SK-N-MC (cell line): ENCODE measurements around the gene ACTL10.

Experiments used
- DNase-seq: peaks from one replicate; pipeline ENCODE4 v3.0.0-alpha.2; 2011; ENCODE audit warnings: low read depth, low spot score
- H3K27ac ChIP-seq: fragments of 200-600 bp; sonication (generic); 2 replicates; pipeline ENCODE4 v1.5.1; 2016; ENCODE audit warnings: mixed run types
- H3K36me3 ChIP-seq: fragments of 200-600 bp; sonication (generic); 2 replicates; pipeline ENCODE4 v1.6.1; 2017; ENCODE audit warnings: antibody characterized with exemption, low read length, mixed read lengths; ENCODE audit not compliant: insufficient read depth
- H3K4me3 ChIP-seq: fragments of 200-600 bp; sonication (generic); 2 replicates; pipeline ENCODE4 v1.5.1; 2016
- H3K9ac ChIP-seq: fragments of 200-600 bp; sonication (generic); 2 replicates; pipeline ENCODE4 v1.8.0; 2017; ENCODE audit warnings: mixed run types, mixed read lengths; ENCODE audit not compliant: insufficient read length
- H3K9me3 ChIP-seq: fragments of 200-600 bp; sonication (generic); 2 replicates; pipeline ENCODE4 v1.6.1; 2017; ENCODE audit warnings: low read depth, mild to moderate bottlenecking, antibody characterized with exemption, low read length, moderate library complexity, mixed read lengths
- EZH2 ChIP-seq: fragments of 200-600 bp; sonication (generic); IDR thresholded peaks from one replicate; pipeline ENCODE4 v1.6.1; 2017; ENCODE audit warnings: antibody characterized with exemption
- FOXP2 ChIP-seq: optimal IDR thresholded peaks from 2 replicates; pipeline ENCODE3; 2011; ENCODE audit warnings: mild to moderate bottlenecking, moderate library complexity; ENCODE audit not compliant: insufficient read depth; ENCODE audit errors: extremely low read length, control extremely low read depth
- POLR2AphosphoS5 ChIP-seq: IDR thresholded peaks from 2 replicates; pipeline ENCODE4 v1.6.1; 2012; ENCODE audit warnings: mild to moderate bottlenecking, low read depth, low read length, borderline replicate concordance

The ACTL10 gene

DNA sequence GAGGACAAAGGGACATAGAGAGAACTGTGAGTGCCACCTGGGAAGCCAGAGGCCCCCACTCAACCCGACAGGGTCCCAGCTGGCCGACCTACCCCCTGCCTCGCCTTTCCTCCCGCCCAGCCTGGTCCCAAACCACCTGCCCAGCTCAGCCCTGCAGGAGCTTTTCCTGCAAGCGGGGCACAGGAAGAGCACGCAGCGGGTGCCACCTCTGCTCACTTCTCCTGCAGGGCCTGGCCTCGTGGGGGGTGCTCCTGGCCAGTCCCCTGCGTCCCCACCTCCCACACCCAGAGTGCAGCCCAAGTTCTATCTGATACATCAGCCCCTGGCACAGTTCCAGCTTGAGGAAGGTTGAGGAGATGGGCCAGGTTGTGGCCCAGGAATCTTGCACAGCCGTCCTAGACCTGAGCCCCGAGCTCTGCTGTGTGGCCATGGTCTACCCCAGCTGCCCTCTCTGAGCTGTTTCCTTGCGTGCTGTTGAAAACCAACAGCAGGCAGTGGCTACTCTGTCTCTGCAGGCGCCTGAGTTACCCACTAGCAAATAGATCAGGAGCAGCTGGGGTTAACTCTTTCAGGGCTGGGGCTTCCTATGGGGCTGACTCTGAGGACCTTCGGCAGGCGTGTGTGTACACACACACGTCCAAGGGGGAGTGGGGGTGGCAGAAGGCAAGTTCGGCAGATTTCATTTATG lies 5.8 kb downstream of the ACTL10 start:
- peak overlapping the region; percentile 87 for H3K4me3 ChIP-seq
- no peaks in the 10 kb centered on the region for H3K9me3 ChIP-seq
- H3K9ac ChIP-seq, result peak overlapping the region; percentile 87
- H3K27ac ChIP-seq, result no peak overlapping the region
- no peak for DNase-seq
- H3K36me3 ChIP-seq, result peaks cover 12% of the 10 kb centered on the region
- TF ChIP-seq POLR2AphosphoS5 (peak; percentile 25; the same call in 1 of the 2 replicates), FOXP2 (no peak), EZH2 (no peak)

GRCh38 chr20:33673114-33673409 lies 6.3 kb downstream of the ACTL10 start:
- DNase-seq, result no peak
- peaks cover 17% of the 10 kb centered on the region for H3K36me3 ChIP-seq
- no peaks in the 10 kb centered on the region for H3K9me3 ChIP-seq
- TF ChIP-seq FOXP2 (no peak), POLR2AphosphoS5 (no peak), EZH2 (no peak)
- no peak overlapping the region for H3K27ac ChIP-seq
- peak overlapping the region; percentile 87 for H3K4me3 ChIP-seq
- H3K9ac ChIP-seq, result peak overlapping the region; percentile 87

DNA sequence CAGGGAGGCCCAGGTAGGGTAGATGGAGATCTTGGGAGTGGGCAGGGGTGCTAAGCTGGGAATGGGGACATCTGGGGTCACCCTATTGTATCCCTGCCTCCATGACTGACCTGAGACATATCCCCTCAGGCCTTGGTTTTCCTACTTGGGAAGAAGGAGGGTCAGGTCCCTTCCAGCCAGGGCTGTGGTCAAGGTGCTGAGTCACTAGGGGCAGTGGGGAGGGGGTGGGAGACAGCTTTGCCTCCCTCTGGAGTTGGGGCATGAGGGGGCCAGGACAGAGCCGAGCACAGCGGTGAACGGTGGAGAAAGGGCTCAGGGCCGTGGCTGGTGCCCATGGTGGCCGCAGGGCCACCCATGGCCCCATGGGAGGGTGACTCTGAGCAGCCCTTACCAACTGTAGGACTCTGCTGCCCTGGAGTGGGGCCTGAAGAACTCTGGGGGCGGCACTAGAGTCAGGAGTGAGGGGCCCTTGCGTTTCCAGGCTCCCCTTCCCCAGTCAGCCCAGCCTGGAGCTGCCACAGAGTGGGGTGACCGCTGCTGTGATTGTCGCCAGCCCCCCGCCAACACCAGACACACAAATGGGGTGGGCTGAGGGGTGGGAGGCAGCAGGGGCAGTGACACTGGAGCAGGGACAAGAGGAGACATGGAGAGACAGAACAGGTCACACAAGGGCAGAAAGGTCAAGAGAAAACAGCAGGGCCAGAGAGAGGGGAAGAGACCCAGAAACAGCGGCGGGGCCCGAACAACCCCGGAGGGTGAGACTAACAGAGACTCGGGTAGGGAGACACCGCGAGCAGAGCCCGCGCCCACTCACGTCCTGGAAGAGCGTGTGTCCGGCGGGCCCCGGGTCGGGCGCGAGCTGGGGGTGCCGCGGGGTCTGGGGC lies 6.9 kb downstream of the ACTL10 start:
- peak overlapping the region; percentile 46; the same call in 1 of the 2 replicates for H3K27ac ChIP-seq
- no peaks in the 10 kb centered on the region for H3K9me3 ChIP-seq
- H3K4me3 ChIP-seq, result peak overlapping the region; percentile 87
- H3K36me3 ChIP-seq, result peaks cover 18% of the 10 kb centered on the region
- H3K9ac ChIP-seq, result peak overlapping the region; percentile 87
- no peak for TF ChIP-seq POLR2AphosphoS5
- TF ChIP-seq FOXP2, result no peak
- TF ChIP-seq EZH2, result no peak
- DNase-seq, result no peak

GRCh38 chr20:33674294-33675135 lies 7.8 kb downstream of the ACTL10 start, which contains the start of gene NECAB3:
TSS of gene NECAB3 (minus strand) at chr20:33674428. CDS start at chr20:33674352, 76 bp downstream.
- Histone ChIP-seq H3K4me3 (peak within 1 kb of the TSS; percentile 87), H3K9me3 (no peaks in the 10 kb centered on the region), H3K27ac (peak within 1 kb of the TSS; percentile 90), H3K36me3 (peaks cover 20% of the 10 kb centered on the region), H3K9ac (peak within 1 kb of the TSS; percentile 87)
- TF ChIP-seq POLR2AphosphoS5, result peak; percentile 68
- no peak for TF ChIP-seq EZH2
- no peak for TF ChIP-seq FOXP2
- DNase-seq, result no peak

- peak overlapping the region; percentile 90 for H3K27ac ChIP-seq
- H3K4me3 ChIP-seq, result peak overlapping the region; percentile 18; the same call in 1 of the 2 replicates
- DNase-seq, result no peak
Observed at GRCh38 chr20:33675136-33675959, 8.6 kb downstream of the ACTL10 start.

GRCh38 chr20:33676121-33676520 lies 9.4 kb downstream of the ACTL10 start:
- Histone ChIP-seq H3K9ac (no peak overlapping the region), H3K36me3 (peaks cover 31% of the 10 kb centered on the region)

More at GRCh38 chr20:33675136-33675959, 8.6 kb downstream of the ACTL10 start:
- H3K9ac ChIP-seq, result peak overlapping the region; percentile 5
- H3K9me3 ChIP-seq, result no peaks in the 10 kb centered on the region
- H3K36me3 ChIP-seq, result peaks cover 28% of the 10 kb centered on the region
- TF ChIP-seq POLR2AphosphoS5 (no peak), EZH2 (no peak), FOXP2 (no peak)

DNA sequence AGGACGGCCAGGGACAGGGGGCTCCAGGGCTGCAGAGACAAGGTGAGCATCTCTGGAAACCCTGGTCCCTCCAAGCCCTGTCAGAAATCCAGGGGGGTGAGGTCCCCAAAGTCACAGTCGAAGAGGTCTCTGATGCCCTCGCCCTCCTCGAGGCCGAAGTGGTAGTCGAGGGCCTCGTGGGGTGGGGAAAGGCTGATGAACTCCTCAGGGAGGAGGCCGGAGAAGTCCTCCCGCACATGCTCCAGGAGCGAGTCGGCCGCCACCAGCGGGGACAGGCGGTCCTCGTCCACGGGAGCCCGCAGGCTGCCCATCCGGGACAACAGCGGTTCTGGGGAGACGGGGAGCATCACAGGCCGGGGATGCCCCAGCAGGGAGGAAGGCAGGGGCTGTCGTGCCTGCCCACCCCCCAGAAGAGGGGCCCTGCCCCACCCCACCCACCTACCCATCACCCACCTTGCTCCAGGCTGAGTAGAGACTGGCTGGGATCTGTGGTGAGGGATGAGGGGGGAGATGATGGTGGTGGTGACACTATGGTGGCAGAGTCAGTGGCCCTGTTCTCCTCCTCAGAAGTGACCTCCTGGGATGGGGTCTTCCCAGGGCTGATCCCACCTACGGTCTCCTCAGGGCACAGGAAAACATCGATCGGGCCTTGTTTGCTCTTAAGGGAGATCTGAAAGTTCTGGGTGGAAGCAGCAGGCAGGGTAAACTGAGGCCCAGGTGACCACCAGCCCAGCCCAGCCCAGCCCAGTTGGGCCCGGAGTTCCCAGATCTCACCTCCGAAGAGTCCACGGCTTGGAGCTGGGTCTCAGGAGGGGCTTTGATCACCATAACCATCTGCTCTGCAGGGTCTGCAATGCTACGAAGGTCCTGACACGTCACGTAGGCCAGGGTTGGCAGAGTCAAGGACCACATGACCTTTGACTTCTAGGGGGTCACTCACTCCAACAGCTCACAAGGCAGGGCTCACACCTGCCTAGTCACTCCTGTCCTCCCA lies 10.2 kb downstream of the ACTL10 start:
- no peak overlapping the region for H3K4me3 ChIP-seq
- H3K36me3 ChIP-seq, result peaks cover 31% of the 10 kb centered on the region
- DNase-seq, result no peak
- H3K27ac ChIP-seq, result no peak overlapping the region
- no peaks in the 10 kb centered on the region for H3K9me3 ChIP-seq
- H3K9ac ChIP-seq, result no peak overlapping the region
- TF ChIP-seq FOXP2 (no peak), EZH2 (no peak), POLR2AphosphoS5 (no peak; the same call in 1 of the 2 replicates)

More at GRCh38 chr20:33676121-33676520, 9.4 kb downstream of the ACTL10 start:
- DNase-seq, result no peak
- Histone ChIP-seq H3K9me3 (no peaks in the 10 kb centered on the region), H3K4me3 (no peak overlapping the region), H3K27ac (peak overlapping the region; percentile 90)
- no peak for TF ChIP-seq EZH2
- no peak for TF ChIP-seq POLR2AphosphoS5
- no peak for TF ChIP-seq FOXP2
